ENCODE data around the gene GPSM3.

Gene GPSM3

DNA sequence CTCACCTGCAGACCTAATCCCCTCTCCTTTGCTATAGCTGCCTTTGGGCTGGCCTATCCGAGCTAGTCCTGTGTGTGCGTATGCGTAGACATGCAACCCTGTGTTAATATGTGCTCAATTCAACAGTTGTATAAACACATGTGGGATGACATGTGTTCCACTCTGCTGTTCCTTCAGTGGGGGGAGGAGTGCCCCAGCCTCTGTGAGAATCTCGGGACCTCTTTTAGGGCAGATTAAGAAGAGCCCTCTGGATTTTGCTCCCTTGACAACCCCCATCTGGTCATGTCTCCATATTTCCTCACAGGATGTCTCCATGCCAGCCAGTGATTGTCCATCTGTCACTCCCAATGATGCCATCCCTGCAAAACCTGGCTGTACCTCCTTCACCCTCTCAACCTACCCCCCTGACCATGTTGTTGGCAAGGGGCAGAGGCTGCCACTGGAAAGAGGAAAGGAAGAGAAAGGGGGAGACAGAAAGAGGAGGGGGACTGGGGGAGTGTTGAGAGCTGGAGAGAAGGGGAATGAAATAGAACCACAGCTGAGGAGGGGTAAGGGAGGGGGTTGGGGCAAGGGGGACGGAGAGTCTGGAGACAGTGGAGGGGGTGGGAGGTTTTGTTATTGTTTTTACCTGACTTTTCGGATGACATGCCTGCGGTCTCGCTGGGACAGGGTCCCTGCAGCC lies 41.1 kb downstream of the GPSM3 start:
- no peak for DNase-seq (ENCODE audit: low read depth)
- TF ChIP-seq, protein P1, sequence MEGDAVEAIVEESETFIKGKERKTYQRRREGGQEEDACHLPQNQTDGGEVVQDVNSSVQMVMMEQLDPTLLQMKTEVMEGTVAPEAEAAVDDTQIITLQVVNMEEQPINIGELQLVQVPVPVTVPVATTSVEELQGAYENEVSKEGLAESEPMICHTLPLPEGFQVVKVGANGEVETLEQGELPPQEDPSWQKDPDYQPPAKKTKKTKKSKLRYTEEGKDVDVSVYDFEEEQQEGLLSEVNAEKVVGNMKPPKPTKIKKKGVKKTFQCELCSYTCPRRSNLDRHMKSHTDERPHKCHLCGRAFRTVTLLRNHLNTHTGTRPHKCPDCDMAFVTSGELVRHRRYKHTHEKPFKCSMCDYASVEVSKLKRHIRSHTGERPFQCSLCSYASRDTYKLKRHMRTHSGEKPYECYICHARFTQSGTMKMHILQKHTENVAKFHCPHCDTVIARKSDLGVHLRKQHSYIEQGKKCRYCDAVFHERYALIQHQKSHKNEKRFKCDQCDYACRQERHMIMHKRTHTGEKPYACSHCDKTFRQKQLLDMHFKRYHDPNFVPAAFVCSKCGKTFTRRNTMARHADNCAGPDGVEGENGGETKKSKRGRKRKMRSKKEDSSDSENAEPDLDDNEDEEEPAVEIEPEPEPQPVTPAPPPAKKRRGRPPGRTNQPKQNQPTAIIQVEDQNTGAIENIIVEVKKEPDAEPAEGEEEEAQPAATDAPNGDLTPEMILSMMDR (IDR thresholded peaks at IDR 0.05; ENCODE audit: insufficient read depth, low read depth, low read length, missing control alignments): no peak
- H3K4me3 ChIP-seq (ENCODE audit: low read depth, low read length): no peak overlapping the region

DNA sequence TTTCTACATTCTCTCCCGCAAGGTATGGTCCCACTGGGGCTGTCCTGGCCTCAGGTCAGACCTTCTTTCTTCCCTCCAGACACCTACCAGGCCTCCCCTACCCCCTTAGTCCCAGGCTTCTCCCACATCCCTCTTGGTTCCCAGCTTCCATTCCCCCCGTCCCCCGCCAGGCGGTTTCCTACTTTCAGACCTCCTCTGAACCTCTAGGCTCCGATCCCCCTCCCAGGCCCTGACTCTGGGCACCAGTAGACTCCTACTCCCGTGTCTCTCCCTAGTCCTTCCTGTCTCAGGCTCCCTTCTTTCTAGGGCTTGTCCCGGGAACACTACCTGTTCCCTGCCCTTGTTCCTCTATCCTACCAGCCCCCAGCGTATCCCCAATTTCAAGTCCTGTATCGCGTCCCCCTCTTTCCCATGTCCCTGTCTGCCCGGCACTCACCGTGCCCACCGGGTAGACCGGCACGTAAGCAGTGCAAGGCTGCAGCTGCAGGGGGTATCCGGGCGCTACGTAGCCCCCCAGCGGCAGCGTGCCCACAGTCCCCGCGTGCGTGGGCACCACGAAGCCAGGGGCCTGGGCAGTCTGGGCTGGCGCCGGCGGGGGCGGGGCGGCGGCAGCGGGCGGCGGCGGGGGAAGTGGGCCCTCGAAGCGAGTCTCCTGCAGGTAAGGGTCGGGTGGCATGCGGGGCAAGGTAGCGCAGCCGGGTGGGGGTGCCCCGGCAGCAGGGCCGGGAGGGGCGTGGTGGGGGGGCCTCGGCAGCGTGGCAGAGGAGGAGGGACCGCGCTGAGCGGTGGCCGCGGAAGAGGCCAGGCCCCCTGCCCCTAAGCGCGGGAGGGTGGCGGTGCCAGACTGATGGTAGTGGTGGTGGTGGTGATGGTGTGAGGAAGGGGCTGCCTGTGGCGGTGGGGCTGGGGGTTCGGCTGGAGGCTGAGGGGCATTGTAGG lies 42.2 kb downstream of the GPSM3 start:
- DNase-seq (ENCODE audit: low read depth): no peak
- TF ChIP-seq, protein P1 (IDR thresholded peaks at IDR 0.05; ENCODE audit: insufficient read depth, low read depth, low read length, missing control alignments): no peak
- H3K4me3 ChIP-seq (ENCODE audit: low read depth, low read length): no peak overlapping the region

DNA sequence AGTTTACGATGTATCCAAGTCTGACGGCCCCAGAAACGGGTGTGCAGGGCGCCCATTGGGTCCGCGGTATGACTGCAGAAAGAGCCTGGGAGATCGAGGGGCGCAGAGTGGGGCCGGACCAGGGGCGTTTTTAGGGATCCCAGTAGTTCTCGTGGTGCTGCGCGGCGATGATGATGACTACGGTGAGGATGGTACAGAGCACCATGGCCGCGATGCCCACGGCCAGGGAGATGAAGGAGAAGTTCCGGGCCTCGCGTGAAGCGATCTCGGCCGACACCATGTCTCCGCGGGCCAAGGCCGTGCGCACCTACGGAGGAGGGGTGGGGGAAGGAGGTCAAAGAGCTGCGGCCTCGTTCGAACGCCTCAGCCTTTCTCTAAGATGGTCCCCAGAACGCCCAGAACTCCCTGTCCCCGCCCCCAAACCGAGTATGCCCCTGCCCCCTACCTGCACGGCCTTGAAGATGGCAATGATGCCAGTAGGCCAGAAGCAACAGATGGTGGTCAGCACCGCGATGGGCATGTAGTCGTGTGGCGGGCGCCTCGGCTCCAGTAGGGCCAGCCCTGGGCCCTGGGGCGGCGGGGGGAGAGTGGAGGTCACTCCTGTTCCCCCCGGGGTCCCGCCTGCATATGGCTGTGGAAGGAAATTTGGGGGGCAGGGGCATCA lies 43.2 kb downstream of the GPSM3 start:
- no peak overlapping the region for H3K4me3 ChIP-seq (ENCODE audit: low read depth, low read length)
- DNase-seq (ENCODE audit: low read depth): no peak
- TF ChIP-seq, protein P1 (IDR thresholded peaks at IDR 0.05; ENCODE audit: insufficient read depth, low read depth, low read length, missing control alignments): no peak

DNA sequence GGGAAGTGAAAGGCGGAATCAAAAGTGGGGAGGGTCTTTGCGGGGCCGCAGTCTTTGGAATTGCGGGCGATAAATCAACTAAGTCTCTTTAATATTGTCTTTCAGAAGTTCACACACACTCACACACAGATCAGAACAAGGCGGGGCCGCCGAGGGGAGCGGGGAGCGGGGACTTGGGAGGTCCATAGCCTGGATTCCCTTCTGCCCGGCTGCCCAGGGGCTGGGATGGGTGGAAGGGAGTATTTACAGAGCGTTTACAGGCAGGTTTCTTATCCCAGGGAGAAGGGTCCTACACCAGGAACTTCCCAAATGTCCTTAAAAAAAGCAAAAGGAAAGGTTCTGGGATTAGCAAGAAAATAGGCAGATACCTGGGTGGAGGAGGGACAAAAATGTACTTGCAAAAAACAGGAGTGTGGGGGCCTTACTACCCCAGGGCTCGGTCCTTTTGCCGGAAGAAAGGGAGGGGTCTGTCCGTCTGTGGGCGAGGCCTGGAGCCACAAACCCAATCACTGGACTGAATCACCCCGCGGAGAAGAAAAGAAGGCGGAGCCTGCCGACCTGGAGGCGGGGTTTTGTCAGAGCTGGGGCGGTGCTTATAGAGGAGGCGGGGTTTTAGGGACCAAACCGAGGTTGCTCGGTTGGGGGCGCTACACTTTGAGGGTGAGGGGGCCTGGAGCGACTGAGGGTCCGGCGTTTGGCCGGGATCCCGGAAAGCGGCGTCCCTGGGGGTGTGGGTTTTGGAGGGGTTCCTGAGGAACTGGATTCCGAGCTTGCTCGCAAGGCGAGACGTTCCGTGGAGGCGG lies 44.0 kb downstream of the GPSM3 start:
- TF ChIP-seq, protein P1 (IDR thresholded peaks at IDR 0.05; ENCODE audit: insufficient read depth, low read depth, low read length, missing control alignments): no peak
- no peak overlapping the region for H3K4me3 ChIP-seq (ENCODE audit: low read depth, low read length)
- no peak for DNase-seq (ENCODE audit: low read depth)

DNA sequence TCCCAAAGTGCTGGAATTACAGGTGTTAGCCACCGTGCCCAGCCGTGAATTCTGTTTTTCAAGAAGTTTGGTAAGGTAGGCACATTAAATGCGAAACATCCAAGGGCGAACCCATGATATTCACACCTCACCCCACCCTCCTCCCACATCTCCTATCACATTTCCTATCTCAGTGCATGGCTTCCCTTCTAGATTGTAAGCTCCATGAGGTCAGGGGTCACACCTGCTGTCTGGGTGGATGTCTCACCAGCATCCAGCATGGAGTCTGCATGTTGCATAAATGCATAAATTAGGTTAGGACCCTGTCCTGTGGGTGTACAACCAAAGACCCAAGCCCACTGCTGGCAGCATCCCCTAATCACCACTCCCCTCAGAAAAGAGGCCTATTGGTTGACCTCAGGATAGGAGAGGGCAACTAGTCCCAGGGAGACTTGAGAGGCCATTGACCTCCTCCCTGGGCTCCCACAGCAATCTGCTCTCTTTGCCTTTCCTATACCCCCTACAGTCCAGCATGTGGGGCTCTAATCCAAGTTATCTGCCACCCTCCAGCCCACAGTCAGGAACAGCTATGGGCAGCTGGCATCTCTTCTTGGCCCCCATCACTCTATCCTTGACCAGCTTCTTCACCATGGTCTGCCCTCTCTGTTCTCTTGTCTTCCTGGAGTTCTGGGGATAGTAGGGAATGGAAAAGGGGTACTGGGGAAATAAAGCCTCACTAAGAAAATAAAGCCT lies 44.9 kb downstream of the GPSM3 start:
- DNase-seq (ENCODE audit: low read depth): no peak
- TF ChIP-seq, protein P1 (IDR thresholded peaks at IDR 0.05; ENCODE audit: insufficient read depth, low read depth, low read length, missing control alignments): peak; percentile 5
- no peak overlapping the region for H3K4me3 ChIP-seq (ENCODE audit: low read depth, low read length)

DNA sequence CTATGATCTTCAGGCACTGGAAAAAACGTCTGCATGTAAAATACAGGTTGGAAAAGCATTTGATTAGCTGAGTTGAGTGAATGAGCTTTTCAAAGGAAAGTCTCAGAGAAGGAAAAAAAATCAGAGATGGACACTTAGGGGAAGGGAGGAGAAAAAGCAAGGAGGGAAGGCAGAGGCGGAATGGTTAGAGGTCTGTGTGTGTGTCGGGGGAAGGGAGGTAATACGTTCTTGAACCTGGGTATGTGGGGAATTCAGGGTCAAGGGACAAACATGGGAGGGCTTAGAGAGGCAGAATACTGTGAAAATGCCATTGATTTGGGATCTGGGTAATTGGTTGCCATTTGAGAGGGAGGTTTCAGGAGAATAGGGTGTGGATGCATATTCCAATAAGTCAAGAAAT lies 45.8 kb downstream of the GPSM3 start:
- no peak overlapping the region for H3K4me3 ChIP-seq (ENCODE audit: low read depth, low read length)
- no peak for DNase-seq (ENCODE audit: low read depth)
- TF ChIP-seq, protein P1 (IDR thresholded peaks at IDR 0.05; ENCODE audit: insufficient read depth, low read depth, low read length, missing control alignments): no peak

Measured in GM12865 (cell line).